GM10248 (cell line): ENCODE results near the gene MFN2.

ENCODE experiments used
- CTCF ChIA-PET: fragments of 300-600 bp; sonication (Branson Sonifier 250); formaldehyde crosslinking; extraction: SDS; loops from one replicate; lab custom pipeline; 2021; ENCODE audit warnings: antibody characterized with exemption; lab: Yijun Ruan, JAX
- POLR2A ChIA-PET: fragments of 350-650 bp; sonication (Branson Sonifier 250); formaldehyde crosslinking; extraction: SDS; loops from one replicate; lab custom pipeline; 2020; ENCODE audit warnings: antibody characterized with exemption; lab: Yijun Ruan, JAX
- DNase-seq: peaks from one replicate; pipeline ENCODE4 v3.0.0; 2012; ENCODE audit errors: extremely low spot score
- CTCF ChIP-seq: IDR thresholded peaks from 2 replicates; pipeline ENCODE4 v1.5.1; 2012; ENCODE audit warnings: mild to moderate bottlenecking, low read depth; ENCODE audit errors: extremely low read depth, missing control alignments, control extremely low read depth

The MFN2 gene

GRCh38 chr1:11999236-11999635, 19.0 kb downstream of the MFN2 start:
- CTCF ChIA-PET = interaction anchor here (2.2 to 4.2 kb wide), 2 partner anchors 8 to 31 kb away, joined by 7 to 26 read pairs; no protein-coding TSS in a partner anchor

GRCh38 chr1:12001249-12001917, 21.1 kb downstream of the MFN2 start:
- DNase-seq = no peak
- CTCF ChIA-PET = interaction anchor here (0.6 to 4.2 kb wide), 9 partner anchors 9 to 78 kb away, joined by 3 to 26 read pairs (median 5); no protein-coding TSS in a partner anchor
- POLR2A ChIA-PET = no interaction called here
- TF ChIP-seq CTCF = peak; percentile 69

More at GRCh38 chr1:11999236-11999635, 19.0 kb downstream of the MFN2 start:
- TF ChIP-seq CTCF = no peak
- POLR2A ChIA-PET = interaction anchor here (0.6 to 1.2 kb wide), 2 partner anchors 90 to 145 kb away, joined by 3 to 6 read pairs; no protein-coding TSS in a partner anchor
- no peak for DNase-seq

- DNase-seq = no peak
- TF ChIP-seq CTCF = no peak
- CTCF ChIA-PET = interaction anchor here (0.8 to 4.2 kb wide), 8 partner anchors 8 to 78 kb away, joined by 3 to 26 read pairs (median 5); no protein-coding TSS in a partner anchor
- POLR2A ChIA-PET = no interaction called here
Measured at GRCh38 chr1:12001996-12002493, 21.8 kb downstream of the MFN2 start.

- TF ChIP-seq CTCF = no peak
- POLR2A ChIA-PET = interaction anchor here (1.7 kb wide), 1 partner anchor 15 kb away, joined by 5 read pairs; the partner anchor contains the start of gene MIIP
- DNase-seq = no peak
- CTCF ChIA-PET = interaction anchor here (1.0 to 2.7 kb wide), 6 partner anchors 11 to 48 kb away, joined by 3 to 11 read pairs (median 4); no protein-coding TSS in a partner anchor
Measured at GRCh38 chr1:12003762-12004161, 23.5 kb downstream of the MFN2 start.

- CTCF ChIA-PET = interaction anchor here (1.1 to 2.7 kb wide), 7 partner anchors 11 to 74 kb away, joined by 3 to 11 read pairs (median 6); partner anchors contain the start of gene MIIP
- TF ChIP-seq CTCF = no peak
- DNase-seq = no peak
- POLR2A ChIA-PET = interaction anchor here (0.6 to 1.7 kb wide), 3 partner anchors 14 to 97 kb away, joined by 3 to 5 read pairs (median 4); partner anchors contain the start of gene MIIP
Measured at GRCh38 chr1:12005488-12006166, 25.4 kb downstream of the MFN2 start.

- ChIA-PET CTCF (interaction anchor here (1.1 to 2.7 kb wide), 4 partner anchors 10 to 73 kb away, joined by 5 to 11 read pairs (median 9); no protein-coding TSS in a partner anchor), POLR2A (no interaction called here)
- TF ChIP-seq CTCF = no peak
- no peak for DNase-seq
Measured at GRCh38 chr1:12006167-12006921, 26.1 kb downstream of the MFN2 start.
